ENCODE measurements around the gene LCN15. TPM values are rescaled to one million over a fixed set of nuclear protein-coding genes. Genes with fewer than 3 reads are reported as not detected.
A peak's percentile ranks its signal among the peaks of the same experiment; 100 is the strongest.

LCN15 gene
- total and polyA plus RNA-seq, 2 of the 13 experiments (the other 11 are each of a cell fraction or from before 2014, with no cell fraction given), result 1.3 to 53.7 TPM

DNA sequence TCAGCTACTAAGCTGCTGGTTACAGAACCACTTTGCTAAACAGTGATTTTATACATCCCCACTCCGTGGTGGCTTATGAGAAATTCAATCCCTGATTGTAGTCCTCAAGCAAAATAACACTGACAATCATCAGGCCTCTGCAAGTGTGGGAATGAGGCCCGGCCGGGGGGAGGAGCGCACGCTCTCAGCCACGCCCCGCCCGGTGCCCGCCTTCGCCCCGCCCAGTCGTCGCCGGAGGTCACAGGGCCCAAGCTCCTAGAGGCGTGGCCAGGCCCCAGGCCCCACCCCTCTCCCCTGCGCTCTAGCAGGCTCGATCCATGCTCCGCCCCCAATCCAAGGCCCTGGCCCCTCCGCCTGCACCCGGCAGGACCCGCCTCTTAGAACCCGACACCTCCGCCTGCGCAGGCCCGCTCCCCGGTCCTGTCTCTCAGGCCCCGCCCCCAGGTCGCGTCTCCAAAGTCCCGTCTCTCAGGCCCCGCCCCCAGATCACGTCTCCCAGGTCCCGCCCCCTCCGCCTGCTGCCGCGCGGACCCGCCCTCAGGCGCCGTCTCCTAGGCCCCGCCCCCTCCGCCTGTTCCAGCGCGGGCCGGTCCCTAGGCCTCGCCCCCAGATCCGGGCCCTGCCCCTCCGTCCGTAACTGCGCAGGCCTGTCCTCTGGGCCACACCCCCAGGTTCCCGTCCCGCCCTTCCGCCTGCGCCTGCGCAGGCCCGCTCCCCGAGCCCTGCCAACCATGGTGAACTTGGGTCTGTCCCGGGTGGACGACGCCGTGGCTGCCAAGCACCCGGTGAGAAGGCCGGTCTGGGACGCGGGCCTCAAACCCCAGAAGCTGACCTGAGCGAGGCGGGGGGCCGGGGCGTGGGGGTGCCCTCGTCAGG is 26.6 kb upstream of the LCN15 start, which contains the start of gene TMEM141 (continued):
- TF ChIP-seq, protein P1, sequence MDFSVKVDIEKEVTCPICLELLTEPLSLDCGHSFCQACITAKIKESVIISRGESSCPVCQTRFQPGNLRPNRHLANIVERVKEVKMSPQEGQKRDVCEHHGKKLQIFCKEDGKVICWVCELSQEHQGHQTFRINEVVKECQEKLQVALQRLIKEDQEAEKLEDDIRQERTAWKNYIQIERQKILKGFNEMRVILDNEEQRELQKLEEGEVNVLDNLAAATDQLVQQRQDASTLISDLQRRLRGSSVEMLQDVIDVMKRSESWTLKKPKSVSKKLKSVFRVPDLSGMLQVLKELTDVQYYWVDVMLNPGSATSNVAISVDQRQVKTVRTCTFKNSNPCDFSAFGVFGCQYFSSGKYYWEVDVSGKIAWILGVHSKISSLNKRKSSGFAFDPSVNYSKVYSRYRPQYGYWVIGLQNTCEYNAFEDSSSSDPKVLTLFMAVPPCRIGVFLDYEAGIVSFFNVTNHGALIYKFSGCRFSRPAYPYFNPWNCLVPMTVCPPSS (IDR thresholded peaks at IDR 0.05), result no peak
- no peak for TF ChIP-seq ELK4 (CRISPR knock-in tag; IDR thresholded peaks at IDR 0.05; ENCODE audit: borderline replicate concordance)
- TF ChIP-seq POGK (CRISPR knock-in tag; conservative IDR thresholded peaks at IDR 0.05), result 0 out of 2 replicates have a peak, but pooled peaks have one; percentile 7
- peak; percentile 34; the same call in 1 of the 2 replicates for TF ChIP-seq MED13 (CRISPR knock-in tag; IDR thresholded peaks at IDR 0.05)
- TF ChIP-seq, protein P2, sequence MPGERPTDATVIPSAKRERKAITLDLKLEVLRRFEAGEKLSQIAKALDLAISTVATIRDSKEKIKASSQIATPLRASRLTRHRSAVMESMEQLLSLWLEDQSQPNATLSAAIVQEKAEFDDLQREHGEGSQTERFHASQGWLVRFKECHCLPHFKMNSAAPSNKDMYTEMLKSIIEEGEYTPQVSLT (CRISPR knock-in tag; IDR thresholded peaks at IDR 0.05; ENCODE audit: borderline replicate concordance, low read depth), result no peak
- TF ChIP-seq SKI (IDR thresholded peaks at IDR 0.05; ENCODE audit: partially characterized antibody), result no peak
- TF ChIP-seq, protein P3, sequence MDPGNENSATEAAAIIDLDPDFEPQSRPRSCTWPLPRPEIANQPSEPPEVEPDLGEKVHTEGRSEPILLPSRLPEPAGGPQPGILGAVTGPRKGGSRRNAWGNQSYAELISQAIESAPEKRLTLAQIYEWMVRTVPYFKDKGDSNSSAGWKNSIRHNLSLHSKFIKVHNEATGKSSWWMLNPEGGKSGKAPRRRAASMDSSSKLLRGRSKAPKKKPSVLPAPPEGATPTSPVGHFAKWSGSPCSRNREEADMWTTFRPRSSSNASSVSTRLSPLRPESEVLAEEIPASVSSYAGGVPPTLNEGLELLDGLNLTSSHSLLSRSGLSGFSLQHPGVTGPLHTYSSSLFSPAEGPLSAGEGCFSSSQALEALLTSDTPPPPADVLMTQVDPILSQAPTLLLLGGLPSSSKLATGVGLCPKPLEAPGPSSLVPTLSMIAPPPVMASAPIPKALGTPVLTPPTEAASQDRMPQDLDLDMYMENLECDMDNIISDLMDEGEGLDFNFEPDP (CRISPR knock-in tag; conservative IDR thresholded peaks at IDR 0.05), result no peak
- TF ChIP-seq TAF1 (CRISPR knock-in tag; IDR thresholded peaks at IDR 0.05), result peak; percentile 84
- TF ChIP-seq FOXM1 (CRISPR knock-in tag; IDR thresholded peaks at IDR 0.05), result no peak
- TF ChIP-seq ZNF331 (CRISPR knock-in tag; IDR thresholded peaks at IDR 0.05), result peak; percentile 56; the same call in 1 of the 2 replicates
- TF ChIP-seq YEATS4 (CRISPR knock-in tag; IDR thresholded peaks at IDR 0.05; ENCODE audit: borderline replicate concordance), result peak; percentile 44; the same call in 1 of the 2 replicates
- 0 out of 2 replicates have a peak, but pooled peaks have one; percentile 56 for TF ChIP-seq ZBTB38 (CRISPR knock-in tag; IDR thresholded peaks at IDR 0.05)
- peak; percentile 98 for TF ChIP-seq POLR2AphosphoS5 (IDR thresholded peaks at IDR 0.05; ENCODE audit: low read depth, low read length)
- peak in 1 of 2 experiments; percentile 49; a peak in 1 of 4 replicates for TF ChIP-seq POLR2A (IDR thresholded peaks at IDR 0.05; ENCODE audit: insufficient read depth in 1 of 2, low read depth in 2 of 2, low read length in 2 of 2)
- no peak for TF ChIP-seq ZC3H4 (CRISPR knock-in tag; IDR thresholded peaks at IDR 0.05; ENCODE audit: borderline replicate concordance)
- peak; percentile 42; the same call in 1 of the 2 replicates for TF ChIP-seq ZNF572 (CRISPR knock-in tag; IDR thresholded peaks at IDR 0.05)
- no peak; the same call in 1 of the 2 replicates for TF ChIP-seq REPIN1 (CRISPR knock-in tag; IDR thresholded peaks at IDR 0.05; ENCODE audit: borderline replicate concordance, low read depth)
- TF ChIP-seq ZNF713 (CRISPR knock-in tag; IDR thresholded peaks at IDR 0.05), result no peak
- TF ChIP-seq PITX1 (CRISPR knock-in tag; IDR thresholded peaks at IDR 0.05), result peak; percentile 63; the same call in 1 of the 2 replicates
- TF ChIP-seq ZNF18 (CRISPR knock-in tag; IDR thresholded peaks at IDR 0.05; ENCODE audit: insufficient replicate concordance), result peak; percentile 73
